ENCODE data around the gene STXBP2.

Gene STXBP2

GRCh38 chr19:7657131-7657751 is 20.3 kb downstream of the STXBP2 start:
- no peak for DNase-seq

GRCh38 chr19:7658219-7658686 is 21.3 kb downstream of the STXBP2 start:
- DNase-seq, result no peak

- no peak for DNase-seq
These were observed 25.0 kb downstream of the STXBP2 start for GRCh38 chr19:7661744-7662538.

GRCh38 chr19:7662657-7663056 is 25.7 kb downstream of the STXBP2 start:
- no peak for DNase-seq

GRCh38 chr19:7663706-7664105 is 26.8 kb downstream of the STXBP2 start:
- DNase-seq, result no peak

DNA sequence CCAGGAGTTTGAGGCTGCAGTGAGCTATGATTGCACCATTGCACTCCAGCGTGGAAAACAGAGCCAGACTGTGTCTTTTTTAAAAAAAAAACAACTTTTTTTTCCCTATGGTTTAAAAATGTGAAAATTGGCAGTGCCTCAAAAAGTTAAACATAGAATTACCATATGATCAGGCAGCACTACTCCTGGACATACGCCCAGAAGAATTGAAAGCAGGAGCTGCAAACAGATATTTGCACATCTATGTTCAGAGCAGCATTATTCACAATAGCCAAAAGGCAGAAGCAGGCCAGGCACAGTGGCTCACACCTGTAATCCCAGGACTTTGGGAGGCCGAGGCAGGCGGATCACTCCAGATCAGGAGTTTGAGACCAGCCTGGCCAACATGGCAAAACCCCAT is 28.2 kb downstream of the STXBP2 start:
- DNase-seq, result no peak

DNA sequence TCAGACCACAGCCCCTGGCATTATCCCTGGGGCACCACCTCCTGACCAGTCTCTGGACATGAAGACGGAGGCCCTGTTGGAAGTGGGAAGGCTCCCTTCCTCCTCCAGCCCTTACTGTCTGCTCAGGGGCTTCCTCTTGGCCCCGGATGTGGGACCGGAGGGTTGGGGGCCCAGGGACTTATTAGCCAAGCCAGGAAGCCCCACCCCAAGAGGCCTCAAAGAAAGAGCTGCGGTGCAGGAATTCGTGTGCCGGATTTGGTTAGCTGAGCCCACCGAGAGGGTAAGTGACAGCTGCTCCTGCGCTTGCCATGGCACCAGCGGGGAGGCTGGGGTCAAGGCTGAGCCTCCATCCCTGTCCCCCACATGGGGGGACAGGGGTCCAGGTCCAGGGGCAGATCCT is 31.9 kb downstream of the STXBP2 start, which contains the start of gene RETN:
Gene RETN, plus strand, starts transcription at position 208 of the 400 bp plus-strand sequence. CDS start 278 bp downstream, outside the sequence.
- DNase-seq, result no peak

DNA sequence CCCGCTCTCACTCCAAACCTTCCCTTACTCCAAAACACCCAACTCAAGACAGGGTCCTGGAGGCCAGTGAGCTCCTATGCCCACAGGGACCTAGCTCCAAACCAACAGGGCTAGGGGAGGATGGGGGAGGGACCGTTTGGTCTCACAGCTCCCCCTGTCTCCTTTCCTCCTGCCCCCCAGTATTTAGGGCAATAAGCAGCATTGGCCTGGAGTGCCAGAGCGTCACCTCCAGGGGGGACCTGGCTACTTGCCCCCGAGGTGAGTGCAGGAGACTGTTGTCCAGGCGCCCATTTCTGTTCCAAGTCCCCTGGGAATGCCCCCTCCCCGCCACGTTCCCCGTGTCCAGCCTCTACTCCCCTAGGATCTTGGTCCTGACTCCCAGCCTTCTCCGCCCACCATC is 32.7 kb downstream of the STXBP2 start:
- no peak for DNase-seq

GRCh38 chr19:7670150-7670783 is 33.4 kb downstream of the STXBP2 start:
- no peak for DNase-seq

DNA sequence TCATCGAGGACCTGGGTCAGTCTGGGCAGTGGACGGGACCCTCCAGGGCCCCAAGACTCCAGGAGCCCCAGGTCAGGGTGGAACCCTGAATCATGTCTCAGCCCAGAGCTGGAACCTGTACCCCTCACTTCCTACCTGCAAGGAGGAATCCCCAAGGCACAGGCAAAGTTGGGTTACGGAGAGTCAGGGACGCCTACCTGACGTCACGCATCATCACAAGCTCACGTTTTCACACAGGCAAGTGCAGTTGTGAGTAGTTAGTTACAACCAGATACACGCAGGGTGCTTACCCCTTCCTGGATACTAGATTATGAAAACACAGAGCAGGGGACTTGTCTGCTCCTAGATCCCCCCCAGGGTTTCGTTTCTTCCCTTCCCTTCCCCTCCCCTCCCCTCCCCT is 33.9 kb downstream of the STXBP2 start:
- DNase-seq, result no peak

DNA sequence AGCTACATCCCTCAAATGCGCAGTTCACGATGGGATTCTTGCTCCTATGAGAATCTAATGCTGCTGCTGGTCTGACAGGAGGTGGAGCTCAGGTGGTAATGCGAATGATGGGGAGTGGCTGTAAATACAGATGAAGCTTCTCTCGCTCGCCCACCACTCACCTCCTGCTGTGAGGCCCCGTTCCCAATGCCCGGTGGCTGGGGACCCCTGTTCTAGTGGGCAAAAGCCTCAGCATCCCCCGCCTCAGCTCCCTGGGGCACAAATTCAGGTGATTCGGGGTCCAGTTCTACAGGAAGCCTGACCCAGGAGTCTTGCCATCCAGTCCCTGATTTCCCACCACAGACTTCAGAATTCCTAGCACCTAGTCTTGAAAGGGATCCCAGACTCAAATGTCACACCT is 35.6 kb downstream of the STXBP2 start:
- DNase-seq, result no peak

GRCh38 chr19:7674010-7675005 is 37.4 kb downstream of the STXBP2 start:
- no peak for DNase-seq

GRCh38 chr19:7676376-7676775 is 39.5 kb downstream of the STXBP2 start:
- no peak for DNase-seq

DNA sequence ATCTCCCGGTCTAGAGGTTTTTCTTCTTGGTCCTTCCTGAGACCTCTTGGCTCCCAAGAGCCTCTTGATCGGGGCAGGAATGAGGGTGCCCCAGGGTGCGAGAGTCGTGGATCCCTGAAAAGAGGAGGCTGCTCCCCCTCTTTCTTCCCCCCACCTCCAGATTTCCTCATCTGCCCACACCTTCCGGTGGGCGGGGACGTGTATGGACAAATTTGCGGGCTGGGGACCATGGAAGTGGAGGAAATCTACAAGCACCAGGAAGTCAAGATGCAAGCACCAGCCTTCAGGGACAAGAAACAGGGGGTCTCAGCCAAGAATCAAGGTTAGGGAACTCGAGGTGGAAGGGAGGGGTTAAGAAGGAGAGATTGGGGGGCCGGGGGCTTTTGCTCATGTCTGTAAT is 39.9 kb downstream of the STXBP2 start, which contains the start of gene MCEMP1:
Gene MCEMP1, plus strand, starts transcription at position 237 of the 400 bp plus-strand sequence. Its CDS starts 31 bp downstream, at position 268.
- no peak for DNase-seq

- no peak for DNase-seq
These were observed 40.9 kb downstream of the STXBP2 start for GRCh38 chr19:7677669-7678311.

GRCh38 chr19:7678971-7679751 is 42.3 kb downstream of the STXBP2 start:
- DNase-seq, result no peak

DNA sequence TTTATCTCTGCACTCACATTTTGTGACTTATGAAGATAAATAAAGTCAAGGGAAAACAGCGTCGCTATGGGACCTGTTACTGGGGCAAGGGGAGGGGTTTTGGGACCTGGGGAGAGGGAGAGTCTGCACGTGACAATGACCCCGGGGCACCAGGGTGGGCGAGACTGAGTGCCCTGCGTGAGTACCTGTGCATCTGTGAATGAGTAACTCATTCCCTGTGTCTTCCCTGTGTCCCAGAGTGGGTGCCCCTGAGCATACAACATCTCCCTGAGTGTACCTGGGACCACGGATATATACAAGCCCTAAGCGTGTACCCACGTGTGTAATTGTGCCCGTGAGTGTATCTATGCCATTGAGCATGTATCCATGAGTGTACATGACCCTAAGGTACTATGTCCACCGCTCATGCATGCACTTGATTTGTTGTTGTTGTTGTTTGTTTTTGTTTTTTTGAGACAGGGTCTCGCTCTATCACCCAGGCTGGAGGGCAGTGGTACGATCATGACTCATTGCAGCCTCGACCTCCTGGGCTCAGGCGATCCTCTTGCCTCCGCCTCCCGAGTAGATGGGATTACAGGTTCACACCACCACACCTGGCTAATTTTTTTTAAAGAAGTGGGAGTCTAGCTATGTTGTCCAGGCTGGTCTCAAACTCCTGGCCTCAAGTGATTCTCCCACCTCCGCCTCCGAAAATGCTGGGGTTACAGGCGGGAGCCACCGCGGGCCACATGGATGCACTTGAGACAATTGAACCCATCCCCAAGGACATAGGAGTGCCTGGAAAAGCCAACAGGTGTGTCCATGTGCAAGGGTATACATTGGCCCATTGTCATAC is 43.1 kb downstream of the STXBP2 start:
- DNase-seq, result no peak

DNA sequence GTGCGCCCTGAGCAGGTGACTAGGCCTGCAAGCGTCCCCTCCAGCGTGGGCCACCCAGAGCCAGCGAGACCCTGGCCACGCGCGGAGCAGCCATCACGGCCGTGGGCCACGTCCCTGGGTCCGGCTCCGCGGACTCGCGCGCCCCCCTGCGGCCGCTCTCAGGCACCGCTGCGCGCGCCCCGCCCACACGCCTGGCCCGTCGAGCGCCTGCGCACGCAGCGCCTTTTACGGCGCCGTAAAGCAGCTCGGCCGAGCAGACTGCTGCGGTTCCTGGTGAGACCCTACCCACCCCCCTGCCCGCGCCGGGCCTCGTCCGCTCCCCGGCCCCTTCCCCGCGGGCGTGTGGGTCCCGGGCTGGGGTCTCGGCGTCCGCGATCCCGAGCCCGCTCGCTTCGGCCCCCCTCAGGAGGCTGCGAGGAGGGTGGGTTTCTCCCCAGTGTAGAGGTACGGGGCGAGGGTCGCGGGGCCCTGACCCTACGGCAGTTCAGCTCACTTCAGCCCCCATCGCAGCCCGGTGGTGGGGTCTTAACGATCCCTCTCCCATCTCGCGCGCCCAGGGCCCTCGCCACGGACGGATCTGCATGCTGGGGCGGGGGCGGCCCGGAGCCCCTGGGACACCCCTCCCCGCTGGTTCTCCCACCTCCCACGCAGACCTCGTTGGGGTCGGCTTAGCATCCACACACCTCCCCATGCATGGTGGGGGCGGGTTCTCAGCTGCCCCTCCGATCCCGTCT is 43.9 kb downstream of the STXBP2 start, which contains the start of gene TRAPPC5:
Gene TRAPPC5, plus strand, starts transcription at position 228 of the 734 bp plus-strand sequence. CDS start 1,421 bp downstream, outside the sequence.
- DNase-seq, result peak; percentile 77

All from NCI-H2107 (cell line).